ENCODE measurements around the gene CTSZ.

The CTSZ gene

DNA sequence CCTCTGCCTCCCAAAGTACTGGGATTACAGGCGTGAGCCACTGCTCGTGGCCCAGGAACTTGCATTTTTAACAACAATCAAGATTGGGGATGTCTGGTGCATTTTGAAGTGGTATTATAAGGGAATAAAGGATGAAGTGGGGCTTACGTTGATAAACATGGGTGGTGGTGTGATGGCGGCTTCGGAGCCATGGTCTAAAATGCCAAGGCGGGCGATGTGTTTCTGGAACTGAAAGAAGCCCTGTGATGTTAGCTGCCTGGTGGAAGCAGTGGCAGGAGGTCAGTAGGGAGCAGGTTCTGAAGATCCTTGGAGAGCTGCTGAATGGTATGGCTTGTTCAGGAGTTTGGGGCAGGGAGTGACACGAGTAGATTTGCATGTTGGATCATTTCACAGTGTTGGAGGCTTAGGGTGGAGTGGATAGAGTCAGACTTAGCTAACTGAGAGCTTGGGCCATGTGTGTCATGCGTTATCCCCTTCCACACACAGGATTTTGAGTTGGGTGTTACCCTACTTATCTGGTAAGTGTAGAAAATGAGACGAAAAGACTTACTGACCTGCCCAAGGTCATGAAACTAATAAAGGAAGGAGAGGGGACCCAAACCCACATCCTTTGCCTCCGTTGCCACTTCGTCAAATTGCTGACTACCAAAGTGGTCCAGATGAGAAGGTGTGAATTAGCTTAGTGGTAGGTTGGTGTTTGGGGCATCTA is 24.5 kb downstream of the CTSZ start:
- no peaks in the 10 kb centered on the region for H3K27me3 ChIP-seq (ENCODE audit: low read depth)
- DNase-seq (ENCODE audit: low spot score in 2 of 2), result no peak
- H3K4me1 ChIP-seq, result peaks cover 6% of the 10 kb centered on the region
- H3K36me3 ChIP-seq (replicated peaks), result peaks cover 14% of the 10 kb centered on the region
- in situ Hi-C loops (cut with MboI; ENCODE audit: low sequenced_read_pairs), result loop anchor here (10.0 kb wide), 1 partner anchor 78 kb away; no protein-coding TSS in a partner anchor
- H3K9me3 ChIP-seq, result no peaks in the 10 kb centered on the region
- peak overlapping the region; percentile 65 for H3K4me3 ChIP-seq

DNA sequence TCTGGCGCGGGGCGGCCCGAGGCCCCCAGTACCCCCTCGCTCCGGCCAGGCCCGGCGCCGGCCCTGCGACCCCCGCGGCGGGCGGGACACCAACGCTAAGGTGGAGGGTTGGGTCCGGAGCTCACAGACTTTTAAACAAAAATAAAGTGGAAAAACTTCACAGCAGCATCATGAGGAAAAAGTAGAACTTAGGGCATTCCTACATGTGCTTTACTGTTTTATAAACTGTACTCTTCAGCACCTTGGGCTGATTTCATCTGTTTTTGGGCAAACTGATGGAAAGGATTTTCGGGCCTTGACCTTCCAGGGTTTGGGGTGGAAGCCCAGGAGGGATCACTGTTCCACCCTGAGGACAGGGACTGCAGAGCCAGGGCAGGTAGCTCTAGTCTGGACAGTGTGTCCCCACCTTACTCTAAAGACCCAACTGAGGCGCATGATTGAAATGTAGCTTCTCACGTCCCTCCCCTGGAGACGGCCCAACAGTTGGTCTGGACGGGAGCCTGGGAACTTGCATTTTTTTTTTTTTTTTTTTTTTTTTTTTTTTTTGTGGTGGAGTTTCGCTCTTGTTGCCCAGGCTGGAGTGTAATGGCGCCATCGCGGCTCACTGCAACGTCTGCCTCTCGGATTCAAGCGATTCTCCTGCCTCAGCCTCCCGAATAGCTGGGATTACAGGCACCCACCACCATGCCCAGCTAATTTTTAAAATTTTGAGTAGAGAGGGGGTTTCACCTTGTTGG is 25.3 kb downstream of the CTSZ start:
- in situ Hi-C loops (cut with MboI; ENCODE audit: low sequenced_read_pairs), result loop anchor here (10.0 kb wide), 1 partner anchor 77 kb away; no protein-coding TSS in a partner anchor
- peak overlapping the region; percentile 65 for H3K4me3 ChIP-seq
- no peaks in the 10 kb centered on the region for H3K9me3 ChIP-seq
- no peaks in the 10 kb centered on the region for H3K27me3 ChIP-seq (ENCODE audit: low read depth)
- peak in 1 of 2 experiments; percentile 44 for DNase-seq (ENCODE audit: low spot score in 2 of 2)
- peaks cover 7% of the 10 kb centered on the region for H3K36me3 ChIP-seq (replicated peaks)
- H3K4me1 ChIP-seq, result peaks cover 6% of the 10 kb centered on the region

DNA sequence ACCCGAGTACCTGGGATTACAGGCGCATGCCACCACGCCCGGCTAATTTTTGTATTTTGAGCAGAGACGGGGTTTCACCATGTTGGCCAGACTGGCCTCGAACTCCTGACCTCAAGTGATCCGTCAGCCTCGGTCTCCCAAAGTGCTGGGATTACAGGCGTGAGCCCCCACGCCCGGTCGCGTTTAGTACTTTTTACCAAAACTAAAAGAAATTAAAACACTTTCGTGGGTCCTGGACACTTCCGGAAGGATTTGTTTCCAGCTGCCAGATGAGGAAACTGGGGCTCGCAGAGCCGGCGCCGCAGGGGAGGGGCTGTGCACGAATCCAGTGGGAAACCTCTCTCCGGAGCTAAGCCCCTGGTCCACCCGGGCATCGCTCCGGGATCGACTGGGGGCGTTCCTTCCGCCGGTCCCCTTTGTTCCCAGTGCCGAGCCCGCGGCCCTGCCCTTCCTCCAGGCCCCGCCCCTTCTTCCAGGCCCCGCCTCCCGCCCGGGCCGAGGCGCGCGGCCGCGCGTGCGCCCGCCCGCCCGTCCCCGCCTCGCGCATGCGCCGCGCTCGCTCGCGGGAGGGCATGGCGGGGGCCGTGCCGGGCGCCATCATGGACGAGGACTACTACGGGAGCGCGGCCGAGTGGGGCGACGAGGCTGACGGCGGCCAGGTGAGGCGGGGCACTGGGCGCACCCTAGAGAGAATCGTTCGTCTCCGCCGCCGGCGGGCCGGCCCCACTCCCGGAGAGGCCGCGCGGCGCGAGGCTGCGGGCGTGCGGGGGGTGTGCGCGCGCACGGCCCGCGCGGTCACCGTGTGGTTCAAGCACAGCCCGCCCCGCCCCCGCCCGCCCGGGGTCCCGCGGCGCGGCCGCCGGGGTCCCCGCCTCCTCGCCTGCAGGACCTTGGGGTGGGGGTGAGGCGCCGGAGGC is 26.1 kb downstream of the CTSZ start, which contains the start of gene NELFCD:
Gene NELFCD (plus strand): TSS at position 546 of the 917 bp plus-strand sequence. CDS start 54 bp downstream, at position 600.
- Histone ChIP-seq H3K4me1 (peaks cover 6% of the 10 kb centered on the region), H3K9me3 (no peaks in the 10 kb centered on the region)
- in situ Hi-C loops (cut with MboI; ENCODE audit: low sequenced_read_pairs), result loop anchor here (10.0 kb wide), 1 partner anchor 76 kb away; no protein-coding TSS in a partner anchor

DNA sequence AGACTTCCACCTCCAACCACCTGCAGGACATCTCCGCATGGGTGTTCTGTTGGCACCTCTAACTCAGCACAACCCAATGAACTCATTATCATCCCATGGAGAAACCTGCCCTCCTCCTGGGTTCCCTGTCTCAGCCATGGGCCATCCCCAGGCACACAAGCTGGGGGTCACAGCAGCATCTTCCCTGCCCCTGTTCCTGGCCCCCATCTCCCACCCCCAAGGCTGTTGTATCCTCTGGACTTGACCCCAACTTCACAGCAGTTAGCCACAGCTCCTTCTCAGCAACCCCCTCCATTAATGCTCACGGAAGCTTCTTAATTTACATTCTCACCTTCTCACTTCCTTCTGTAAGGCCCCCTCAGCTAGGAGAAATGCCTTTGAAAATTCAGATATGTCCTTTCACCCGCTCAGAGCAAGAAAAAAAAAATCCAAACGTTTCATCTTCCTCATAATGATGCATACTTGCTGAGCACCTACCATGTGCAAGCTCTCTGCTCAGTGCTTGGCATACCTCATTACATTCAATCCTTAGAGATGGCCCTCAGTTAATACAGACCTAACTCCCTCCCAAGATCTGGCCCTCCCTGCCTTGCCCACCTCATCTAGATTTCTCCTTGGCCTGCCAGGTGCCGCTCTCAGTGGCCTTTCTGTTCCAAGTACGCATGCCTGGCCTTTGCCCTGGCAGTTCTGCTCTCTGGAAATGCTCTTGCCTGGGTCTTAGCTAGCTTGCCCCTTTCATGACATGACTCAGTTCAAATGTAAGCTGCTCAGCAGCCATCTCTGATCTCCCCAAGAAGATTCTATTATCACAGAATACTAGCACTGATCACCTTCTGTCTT is 28.5 kb downstream of the CTSZ start:
- Histone ChIP-seq H3K4me3 (no peak overlapping the region), H3K27me3 (ENCODE audit: low read depth) (no peaks in the 10 kb centered on the region), H3K9me3 (peaks cover 2% of the 10 kb centered on the region; the same call in 1 of the 2 replicates), H3K4me1 (peaks cover 6% of the 10 kb centered on the region), H3K36me3 (replicated peaks) (no peaks in the 10 kb centered on the region; the same call in 1 of the 2 replicates)
- DNase-seq (ENCODE audit: low spot score in 2 of 2), result no peak
- in situ Hi-C loops (cut with MboI; ENCODE audit: low sequenced_read_pairs), result no loop called here

More for the DNA sequence above, 26.1 kb downstream of the CTSZ start, which contains the start of gene NELFCD:
- DNase-seq (ENCODE audit: low spot score in 2 of 2), result peak; percentile 87 to 96
- peaks cover 2% of the 10 kb centered on the region; the same call in 1 of the 2 replicates for H3K36me3 ChIP-seq (replicated peaks)
- no peaks in the 10 kb centered on the region for H3K27me3 ChIP-seq (ENCODE audit: low read depth)
- peak within 1 kb of the TSS; percentile 65 for H3K4me3 ChIP-seq

DNA sequence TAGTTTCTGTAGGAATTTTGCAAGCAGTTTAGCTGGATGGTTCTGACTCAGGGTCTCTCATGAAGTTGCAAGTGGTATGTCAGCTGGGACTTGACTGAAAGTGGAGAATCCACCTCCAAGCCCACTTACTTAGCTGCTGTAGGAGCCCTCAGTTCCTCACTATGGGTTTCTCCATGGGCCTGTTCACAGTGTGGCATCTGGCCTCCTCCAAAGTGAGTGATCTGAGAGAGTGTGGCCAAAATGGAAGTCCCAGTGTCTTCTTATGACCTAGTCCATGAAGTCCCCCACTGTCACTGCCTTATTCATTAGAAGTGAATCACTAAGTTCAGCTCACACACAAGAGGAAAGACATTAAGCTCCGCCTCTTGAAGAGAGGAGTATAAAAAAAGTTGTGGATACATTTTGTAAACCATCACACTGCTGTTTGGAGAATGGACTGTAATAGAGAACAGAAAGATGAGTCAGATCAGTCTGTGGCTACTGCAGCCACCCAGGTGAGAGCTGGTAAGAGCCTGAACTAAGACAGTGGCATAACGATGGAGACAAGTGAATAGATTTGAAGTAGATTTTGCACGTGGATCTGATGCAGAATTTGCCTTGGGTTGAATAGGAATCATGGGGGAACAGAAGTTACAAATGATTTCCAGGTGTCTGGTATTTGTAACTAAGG is 30.9 kb downstream of the CTSZ start:
- Histone ChIP-seq H3K4me1 (no peaks in the 10 kb centered on the region; the same call in 1 of the 2 replicates), H3K36me3 (replicated peaks) (no peaks in the 10 kb centered on the region), H3K27me3 (ENCODE audit: low read depth) (no peaks in the 10 kb centered on the region), H3K4me3 (no peak overlapping the region), H3K9me3 (peaks cover 2% of the 10 kb centered on the region; the same call in 1 of the 2 replicates)
- no peak for DNase-seq (ENCODE audit: low spot score in 2 of 2)
- in situ Hi-C loops (cut with MboI; ENCODE audit: low sequenced_read_pairs), result no loop called here

DNA sequence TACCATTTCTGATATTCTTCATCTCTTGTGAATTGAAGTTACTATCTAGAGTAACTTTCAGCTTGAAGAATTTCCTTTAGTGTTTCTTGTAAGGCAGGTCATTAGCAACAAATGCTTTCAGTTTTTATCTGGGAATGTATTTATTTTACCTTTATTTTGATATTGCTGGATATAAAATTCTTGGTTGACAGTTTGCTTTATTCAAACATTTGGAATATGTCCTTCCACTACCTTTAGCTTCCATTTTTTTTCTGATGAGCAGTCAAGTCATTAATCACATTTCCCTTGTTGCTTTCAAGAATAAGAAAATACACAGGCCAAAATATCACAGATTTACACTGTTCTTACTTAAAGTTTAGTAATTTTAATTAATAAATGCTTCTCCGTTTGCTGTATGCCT is 31.7 kb downstream of the CTSZ start:
- in situ Hi-C loops (cut with MboI; ENCODE audit: low sequenced_read_pairs), result no loop called here
- no peak overlapping the region for H3K4me3 ChIP-seq

DNA sequence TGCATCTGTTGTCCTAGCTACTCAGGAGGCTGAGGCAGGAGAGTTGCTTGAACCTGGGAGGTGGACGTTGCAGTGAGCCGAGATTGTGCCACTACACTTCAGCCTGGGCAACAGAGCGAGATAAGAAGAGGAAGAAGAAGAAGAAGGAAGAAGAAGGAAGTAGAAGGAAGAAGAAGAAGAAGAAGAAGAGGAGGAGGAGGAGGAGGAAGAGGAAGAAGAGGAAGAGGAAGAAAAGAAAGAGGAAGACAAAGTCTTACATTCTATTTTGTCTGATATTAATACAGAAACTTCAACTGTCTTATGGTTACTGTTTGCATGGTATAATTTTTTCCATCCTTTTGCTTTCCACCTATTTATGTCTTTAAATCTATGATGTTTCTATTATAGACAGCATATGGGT is 33.2 kb downstream of the CTSZ start:
- no peak for DNase-seq (ENCODE audit: low spot score in 2 of 2)

More for the DNA sequence above, 31.7 kb downstream of the CTSZ start:
- H3K36me3 ChIP-seq (replicated peaks), result no peaks in the 10 kb centered on the region
- DNase-seq (ENCODE audit: low spot score in 2 of 2), result no peak
- H3K27me3 ChIP-seq (ENCODE audit: low read depth), result no peaks in the 10 kb centered on the region
- no peaks in the 10 kb centered on the region for H3K4me1 ChIP-seq
- H3K9me3 ChIP-seq, result peaks cover 2% of the 10 kb centered on the region; the same call in 1 of the 2 replicates

DNA sequence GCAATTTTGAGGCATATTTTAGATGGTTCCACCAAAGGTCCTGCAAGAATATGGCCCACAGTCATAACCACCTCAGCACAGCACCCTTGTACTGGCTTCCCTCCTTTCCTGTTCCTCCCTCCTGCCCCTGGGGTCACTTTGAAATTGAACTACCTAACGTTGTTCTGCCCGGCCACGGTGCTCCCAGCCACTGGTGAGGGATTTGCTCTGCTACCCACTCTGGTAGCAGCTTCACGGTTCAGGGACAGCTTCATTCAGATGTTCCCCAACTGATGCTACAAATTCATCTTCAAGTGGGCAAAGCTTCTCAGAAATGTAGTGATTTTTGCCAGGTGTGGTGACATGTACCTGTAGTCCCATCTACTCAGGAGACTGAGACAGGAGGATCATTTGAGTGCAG is 33.9 kb downstream of the CTSZ start:
- DNase-seq (ENCODE audit: low spot score in 2 of 2), result no peak
- in situ Hi-C loops (cut with MboI; ENCODE audit: low sequenced_read_pairs), result no loop called here

More for the DNA sequence above, 33.2 kb downstream of the CTSZ start:
- in situ Hi-C loops (cut with MboI; ENCODE audit: low sequenced_read_pairs), result no loop called here
- no peak overlapping the region for H3K4me3 ChIP-seq
- H3K36me3 ChIP-seq (replicated peaks), result no peaks in the 10 kb centered on the region
- H3K4me1 ChIP-seq, result no peaks in the 10 kb centered on the region
- H3K9me3 ChIP-seq, result peaks cover 8% of the 10 kb centered on the region
- H3K27me3 ChIP-seq (ENCODE audit: low read depth), result peaks cover 2% of the 10 kb centered on the region; the same call in 1 of the 2 replicates

DNA sequence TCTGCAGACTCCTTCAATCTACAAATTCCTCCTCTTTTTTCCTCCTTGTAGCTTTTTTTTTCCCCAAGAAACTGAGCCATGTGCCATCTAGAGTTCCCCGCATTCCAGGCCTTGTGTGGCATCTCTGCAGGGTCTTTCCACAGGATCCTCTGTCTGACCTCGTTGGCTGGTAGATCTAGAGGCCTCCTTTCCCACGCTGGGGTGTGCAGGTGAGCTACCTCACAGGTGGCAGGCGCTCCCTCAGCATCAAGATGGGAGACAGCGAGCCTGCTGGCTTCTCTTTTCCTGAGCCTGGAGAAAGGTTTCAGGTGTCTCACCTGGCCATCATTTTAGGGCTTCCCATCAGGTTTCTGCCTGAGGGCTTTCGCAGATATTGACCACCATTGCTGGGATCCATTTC is 35.6 kb downstream of the CTSZ start:
- Histone ChIP-seq H3K4me1 (no peaks in the 10 kb centered on the region), H3K27me3 (ENCODE audit: low read depth) (peaks cover 2% of the 10 kb centered on the region; the same call in 1 of the 2 replicates), H3K9me3 (peaks cover 8% of the 10 kb centered on the region), H3K4me3 (no peak overlapping the region), H3K36me3 (replicated peaks) (no peaks in the 10 kb centered on the region)
- in situ Hi-C loops (cut with MboI; ENCODE audit: low sequenced_read_pairs), result no loop called here
- DNase-seq (ENCODE audit: low spot score in 2 of 2), result no peak

More for the DNA sequence above, 33.9 kb downstream of the CTSZ start:
- Histone ChIP-seq H3K36me3 (replicated peaks) (no peaks in the 10 kb centered on the region), H3K9me3 (peaks cover 8% of the 10 kb centered on the region), H3K4me1 (no peaks in the 10 kb centered on the region), H3K27me3 (ENCODE audit: low read depth) (peaks cover 2% of the 10 kb centered on the region; the same call in 1 of the 2 replicates), H3K4me3 (no peak overlapping the region)

DNA sequence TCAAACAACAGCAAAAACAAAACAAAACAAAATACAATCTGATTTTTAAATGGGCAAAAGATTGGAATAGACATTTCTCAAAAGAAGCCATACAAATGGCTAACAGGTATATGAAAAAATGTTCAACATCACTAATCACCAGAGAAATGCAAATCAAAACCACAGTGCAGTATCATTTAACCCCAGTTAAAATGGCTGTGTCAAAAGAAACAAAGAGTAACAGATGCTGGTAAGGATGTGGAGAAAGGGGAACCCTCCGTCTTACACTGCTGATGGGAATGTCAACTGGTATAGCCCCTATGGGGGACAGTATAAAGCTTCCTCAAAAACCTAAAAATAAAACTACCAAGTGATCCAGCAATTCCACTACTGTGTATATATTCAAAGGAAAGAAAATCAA is 36.9 kb downstream of the CTSZ start:
- peaks cover 6% of the 10 kb centered on the region for H3K9me3 ChIP-seq
- DNase-seq (ENCODE audit: low spot score in 2 of 2), result no peak
- H3K4me1 ChIP-seq, result no peaks in the 10 kb centered on the region
- H3K36me3 ChIP-seq (replicated peaks), result no peaks in the 10 kb centered on the region
- H3K27me3 ChIP-seq (ENCODE audit: low read depth), result peaks cover 2% of the 10 kb centered on the region; the same call in 1 of the 2 replicates
- in situ Hi-C loops (cut with MboI; ENCODE audit: low sequenced_read_pairs), result no loop called here
- H3K4me3 ChIP-seq, result no peak overlapping the region

DNA sequence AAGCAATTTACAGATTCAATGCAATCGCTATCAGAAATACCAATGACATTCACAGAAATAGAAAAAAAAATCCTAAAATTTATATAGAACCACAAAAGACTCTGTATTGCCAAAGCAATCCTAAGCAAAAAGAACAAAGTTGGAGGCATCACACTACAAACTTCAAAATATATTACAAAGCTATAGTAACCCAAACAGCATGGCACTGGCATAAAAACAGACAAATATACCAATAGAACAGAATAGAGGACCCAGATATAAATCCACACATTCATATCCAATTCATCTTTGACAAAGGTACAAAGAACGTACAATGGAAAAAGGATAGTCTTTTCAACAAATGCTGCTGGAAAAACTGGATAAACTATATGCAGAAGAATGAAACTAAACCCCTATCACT is 37.6 kb downstream of the CTSZ start:
- Histone ChIP-seq H3K4me1 (no peaks in the 10 kb centered on the region), H3K36me3 (replicated peaks) (no peaks in the 10 kb centered on the region), H3K27me3 (ENCODE audit: low read depth) (peaks cover 2% of the 10 kb centered on the region; the same call in 1 of the 2 replicates), H3K9me3 (peaks cover 6% of the 10 kb centered on the region), H3K4me3 (no peak overlapping the region)
- no peak for DNase-seq (ENCODE audit: low spot score in 2 of 2)
- in situ Hi-C loops (cut with MboI; ENCODE audit: low sequenced_read_pairs), result no loop called here
